ENCODE data around the gene LMAN1L. TPM values are rescaled to one million over a fixed set of nuclear protein-coding genes. Genes with fewer than 3 reads are reported as not detected.

The LMAN1L gene
- polyA plus RNA-seq, 1 donor (not counting 4 experiments of a cell fraction or from before 2014, with no cell fraction given), result not detected

GRCh38 chr15:74857082-74857655 lies 44.5 kb downstream of the LMAN1L start:
- no peak overlapping the region for H3K9ac ChIP-seq (ENCODE audit: control insufficient read depth, extremely low read depth, insufficient read depth, low read length)
- H4K20me1 ChIP-seq (ENCODE audit: control insufficient read depth, extremely low read depth, insufficient read depth, low read length), result no peaks in the 10 kb centered on the region
- no peaks in the 10 kb centered on the region for H3K9me3 ChIP-seq (ENCODE audit: control insufficient read depth, low read depth, low read length)
- H3K36me3 ChIP-seq (ENCODE audit: control insufficient read depth in 2 of 2, extremely low read depth in 1 of 2, insufficient read depth in 2 of 2, low read length in 2 of 2), result peaks cover 17 to 19% of the 10 kb centered on the region in 2 experiments
- dilution Hi-C loops (cut with MboI; ENCODE audit: extremely low pct_ligation_motif_present, low sequenced_read_pairs), result no loop called here
- peaks cover 19% of the 10 kb centered on the region for H3K79me2 ChIP-seq (ENCODE audit: control insufficient read depth, insufficient read depth, low read length)
- TF ChIP-seq CTCF (optimal IDR thresholded peaks at IDR 0.05 in 1 of 3, IDR thresholded peaks at IDR 0.05 in 1 of 3, conservative IDR thresholded peaks at IDR 0.05 in 1 of 3; ENCODE audit: extremely low read depth in 1 of 3, insufficient read depth in 2 of 3, low read length in 3 of 3) (no peak), EZH2 (IDR thresholded peaks at IDR 0.05; ENCODE audit: low read length) (no peak)
- H3K9me1 ChIP-seq (ENCODE audit: control insufficient read depth, extremely low read depth, insufficient read depth, low read length), result peaks cover 6% of the 10 kb centered on the region
- no peak overlapping the region for H3K27ac ChIP-seq (ENCODE audit: control insufficient read depth, insufficient read depth, low read length)
- H2AFZ ChIP-seq (ENCODE audit: control insufficient read depth, low read length), result no peak overlapping the region
- peaks cover 21% of the 10 kb centered on the region for H3K4me1 ChIP-seq (ENCODE audit: control insufficient read depth, extremely low read depth, insufficient read depth, low read length)
- H3K4me3 ChIP-seq (ENCODE audit: control insufficient read depth in 2 of 3, extremely low read depth in 1 of 3, insufficient read depth in 2 of 3, low read depth in 1 of 3, low read length in 3 of 3), result no peak overlapping the region
- no peaks in the 10 kb centered on the region for H3K27me3 ChIP-seq (ENCODE audit: control insufficient read depth, extremely low read depth, insufficient read depth, low read length)
- no peak overlapping the region for H3K4me2 ChIP-seq (ENCODE audit: control insufficient read depth, extremely low read depth, insufficient read depth, low read depth, low read length)
- FAIRE-seq (no peak), DNase-seq (ENCODE audit: low read depth, low spot score) (no peak)

- H3K9me1 ChIP-seq (ENCODE audit: control insufficient read depth, extremely low read depth, insufficient read depth, low read length), result peaks cover 6% of the 10 kb centered on the region
- DNase-seq (ENCODE audit: low read depth, low spot score) (no peak), FAIRE-seq (no peak)
- H3K9me3 ChIP-seq (ENCODE audit: control insufficient read depth, low read depth, low read length), result no peaks in the 10 kb centered on the region
- no peaks in the 10 kb centered on the region for H3K27me3 ChIP-seq (ENCODE audit: control insufficient read depth, extremely low read depth, insufficient read depth, low read length)
- H3K4me1 ChIP-seq (ENCODE audit: control insufficient read depth, extremely low read depth, insufficient read depth, low read length), result peaks cover 21% of the 10 kb centered on the region
- no peaks in the 10 kb centered on the region for H4K20me1 ChIP-seq (ENCODE audit: control insufficient read depth, extremely low read depth, insufficient read depth, low read length)
- TF ChIP-seq CTCF (optimal IDR thresholded peaks at IDR 0.05 in 1 of 3, IDR thresholded peaks at IDR 0.05 in 1 of 3, conservative IDR thresholded peaks at IDR 0.05 in 1 of 3; ENCODE audit: extremely low read depth in 1 of 3, insufficient read depth in 2 of 3, low read length in 3 of 3) (no peak), EZH2 (IDR thresholded peaks at IDR 0.05; ENCODE audit: low read length) (no peak)
- no peak overlapping the region for H3K27ac ChIP-seq (ENCODE audit: control insufficient read depth, insufficient read depth, low read length)
- dilution Hi-C loops (cut with MboI; ENCODE audit: extremely low pct_ligation_motif_present, low sequenced_read_pairs), result no loop called here
- H3K36me3 ChIP-seq (ENCODE audit: control insufficient read depth in 2 of 2, extremely low read depth in 1 of 2, insufficient read depth in 2 of 2, low read length in 2 of 2), result peaks cover 10 to 14% of the 10 kb centered on the region in 2 experiments
- H3K9ac ChIP-seq (ENCODE audit: control insufficient read depth, extremely low read depth, insufficient read depth, low read length), result no peak overlapping the region
- no peak overlapping the region for H2AFZ ChIP-seq (ENCODE audit: control insufficient read depth, low read length)
- peaks cover 20% of the 10 kb centered on the region for H3K79me2 ChIP-seq (ENCODE audit: control insufficient read depth, insufficient read depth, low read length)
- H3K4me3 ChIP-seq (ENCODE audit: control insufficient read depth in 2 of 3, extremely low read depth in 1 of 3, insufficient read depth in 2 of 3, low read depth in 1 of 3, low read length in 3 of 3), result no peak overlapping the region
- no peak overlapping the region for H3K4me2 ChIP-seq (ENCODE audit: control insufficient read depth, extremely low read depth, insufficient read depth, low read depth, low read length)
Observed at GRCh38 chr15:74857671-74858368, 45.2 kb downstream of the LMAN1L start.
